Measurements from ENCODE around the gene BCL2L13.
"Not testable (repeated sequence)": the region's sequence is repeated elsewhere in the genome, so short reads cannot be mapped to it uniquely, and the experiment has no call there.

Gene BCL2L13

GRCh38 chr22:17751596-17751995 is 113.0 kb downstream of the BCL2L13 start:
- in situ Hi-C loops (cut with MboI; ENCODE audit: low sequenced_read_pairs) = no loop called here
- no peak for DNase-seq (ENCODE audit: low spot score in 2 of 2)
- Histone ChIP-seq H3K36me3 (replicated peaks) (no peaks in the 10 kb centered on the region), H3K9me3 (no peaks in the 10 kb centered on the region), H3K4me1 (no peaks in the 10 kb centered on the region), H3K4me3 (no peak overlapping the region), H3K27me3 (ENCODE audit: low read depth) (no peaks in the 10 kb centered on the region)

GRCh38 chr22:17753401-17753989 is 114.9 kb downstream of the BCL2L13 start:
- H3K4me1 ChIP-seq = no peaks in the 10 kb centered on the region
- DNase-seq (ENCODE audit: low spot score in 2 of 2) = no peak
- H3K4me3 ChIP-seq = no peak overlapping the region
- H3K36me3 ChIP-seq (replicated peaks) = no peaks in the 10 kb centered on the region
- no peaks in the 10 kb centered on the region for H3K9me3 ChIP-seq
- in situ Hi-C loops (cut with MboI; ENCODE audit: low sequenced_read_pairs) = no loop called here
- H3K27me3 ChIP-seq (ENCODE audit: low read depth) = no peaks in the 10 kb centered on the region

GRCh38 chr22:17754233-17754925 is 115.8 kb downstream of the BCL2L13 start:
- no peaks in the 10 kb centered on the region for H3K36me3 ChIP-seq (replicated peaks)
- H3K9me3 ChIP-seq = no peaks in the 10 kb centered on the region
- no peaks in the 10 kb centered on the region for H3K27me3 ChIP-seq (ENCODE audit: low read depth)
- no peak overlapping the region for H3K4me3 ChIP-seq
- DNase-seq (ENCODE audit: low spot score in 2 of 2) = no peak
- H3K4me1 ChIP-seq = no peaks in the 10 kb centered on the region
- in situ Hi-C loops (cut with MboI; ENCODE audit: low sequenced_read_pairs) = no loop called here

GRCh38 chr22:17761138-17761488 is 122.6 kb downstream of the BCL2L13 start:
- H3K9me3 ChIP-seq = no peaks in the 10 kb centered on the region
- H3K4me3 ChIP-seq = no peak overlapping the region
- H3K36me3 ChIP-seq (replicated peaks) = no peaks in the 10 kb centered on the region
- no peaks in the 10 kb centered on the region for H3K27me3 ChIP-seq (ENCODE audit: low read depth)
- in situ Hi-C loops (cut with MboI; ENCODE audit: low sequenced_read_pairs) = no loop called here
- DNase-seq (ENCODE audit: low spot score in 2 of 2) = no peak
- no peaks in the 10 kb centered on the region for H3K4me1 ChIP-seq

- H3K27me3 ChIP-seq (ENCODE audit: low read depth); in situ Hi-C loops (cut with MboI; ENCODE audit: low sequenced_read_pairs); H3K4me1 ChIP-seq; H3K9me3 ChIP-seq; DNase-seq (ENCODE audit: low spot score in 2 of 2); H3K36me3 ChIP-seq (replicated peaks); H3K4me3 ChIP-seq: not testable (repeated sequence)
Observed at GRCh38 chr22:17763442-17763841, 124.9 kb downstream of the BCL2L13 start.

- H3K4me1 ChIP-seq = no peaks in the 10 kb centered on the region
- no peaks in the 10 kb centered on the region for H3K36me3 ChIP-seq (replicated peaks)
- no peaks in the 10 kb centered on the region for H3K27me3 ChIP-seq (ENCODE audit: low read depth)
- in situ Hi-C loops (cut with MboI; ENCODE audit: low sequenced_read_pairs) = no loop called here
- no peaks in the 10 kb centered on the region for H3K9me3 ChIP-seq
- no peak overlapping the region for H3K4me3 ChIP-seq
- DNase-seq (ENCODE audit: low spot score in 2 of 2) = no peak
Observed at GRCh38 chr22:17764036-17764435, 125.5 kb downstream of the BCL2L13 start.

- not testable (repeated sequence) for H3K36me3 ChIP-seq (replicated peaks)
Observed at GRCh38 chr22:17764852-17765251, 126.3 kb downstream of the BCL2L13 start.

GRCh38 chr22:17767233-17768065 is 128.9 kb downstream of the BCL2L13 start:
- no peak for DNase-seq (ENCODE audit: low spot score in 2 of 2)
- no peaks in the 10 kb centered on the region for H3K27me3 ChIP-seq (ENCODE audit: low read depth)
- no peak overlapping the region for H3K4me3 ChIP-seq
- in situ Hi-C loops (cut with MboI; ENCODE audit: low sequenced_read_pairs) = no loop called here
- H3K36me3 ChIP-seq (replicated peaks) = no peaks in the 10 kb centered on the region
- no peaks in the 10 kb centered on the region for H3K4me1 ChIP-seq
- H3K9me3 ChIP-seq = no peaks in the 10 kb centered on the region

More at GRCh38 chr22:17764852-17765251, 126.3 kb downstream of the BCL2L13 start:
- H3K4me1 ChIP-seq; H3K4me3 ChIP-seq; H3K9me3 ChIP-seq; DNase-seq (ENCODE audit: low spot score in 2 of 2); in situ Hi-C loops (cut with MboI; ENCODE audit: low sequenced_read_pairs); H3K27me3 ChIP-seq (ENCODE audit: low read depth): not testable (repeated sequence)

GRCh38 chr22:17769013-17769715 is 130.6 kb downstream of the BCL2L13 start:
- in situ Hi-C loops (cut with MboI; ENCODE audit: low sequenced_read_pairs) = no loop called here
- peaks cover 5% of the 10 kb centered on the region for H3K4me1 ChIP-seq

GRCh38 chr22:17769716-17770082 is 131.1 kb downstream of the BCL2L13 start:
- Histone ChIP-seq H3K27me3 (ENCODE audit: low read depth) (no peaks in the 10 kb centered on the region), H3K4me1 (peaks cover 5% of the 10 kb centered on the region), H3K4me3 (no peak overlapping the region), H3K9me3 (no peaks in the 10 kb centered on the region), H3K36me3 (replicated peaks) (no peaks in the 10 kb centered on the region)
- DNase-seq (ENCODE audit: low spot score in 2 of 2) = no peak
- in situ Hi-C loops (cut with MboI; ENCODE audit: low sequenced_read_pairs) = no loop called here

More at GRCh38 chr22:17769013-17769715, 130.6 kb downstream of the BCL2L13 start:
- Histone ChIP-seq H3K4me3 (no peak overlapping the region), H3K9me3 (no peaks in the 10 kb centered on the region), H3K27me3 (ENCODE audit: low read depth) (no peaks in the 10 kb centered on the region), H3K36me3 (replicated peaks) (no peaks in the 10 kb centered on the region)
- no peak for DNase-seq (ENCODE audit: low spot score in 2 of 2)

- DNase-seq (ENCODE audit: low spot score in 2 of 2) = no peak
- no peak overlapping the region for H3K4me3 ChIP-seq
- in situ Hi-C loops (cut with MboI; ENCODE audit: low sequenced_read_pairs) = no loop called here
- H3K9me3 ChIP-seq = no peaks in the 10 kb centered on the region
- no peaks in the 10 kb centered on the region for H3K36me3 ChIP-seq (replicated peaks)
- no peaks in the 10 kb centered on the region for H3K27me3 ChIP-seq (ENCODE audit: low read depth)
- peaks cover 5% of the 10 kb centered on the region for H3K4me1 ChIP-seq
Observed at GRCh38 chr22:17770180-17771077, 131.9 kb downstream of the BCL2L13 start.

- H3K9me3 ChIP-seq = no peaks in the 10 kb centered on the region
- no peak overlapping the region for H3K4me3 ChIP-seq
- in situ Hi-C loops (cut with MboI; ENCODE audit: low sequenced_read_pairs) = no loop called here
- H3K36me3 ChIP-seq (replicated peaks) = no peaks in the 10 kb centered on the region
- peaks cover 5% of the 10 kb centered on the region for H3K4me1 ChIP-seq
- H3K27me3 ChIP-seq (ENCODE audit: low read depth) = no peaks in the 10 kb centered on the region
- DNase-seq (ENCODE audit: low spot score in 2 of 2) = no peak
Observed at GRCh38 chr22:17772249-17772957, 133.8 kb downstream of the BCL2L13 start.

All from HAP-1 (cell line).